Liver (tissue), 9 donors: ENCODE measurements around the gene RNF220. TPM values are rescaled to one million over a fixed set of nuclear protein-coding genes. Genes with fewer than 3 reads are reported as not detected.

Source experiments
- DNase-seq: peaks from one replicate; pipeline ENCODE4 v3.0.0-alpha.2; 2017; ENCODE audit warnings: low spot score
- H3K27ac ChIP-seq, 2 donors: one replicate each; pipeline ENCODE4 v1.7.0; 2013; ENCODE audit warnings: inconsistent platforms in 2 of 2, low read length in 2 of 2, control low read depth in 1 of 2, low read depth in 1 of 2, mild to moderate bottlenecking in 1 of 2
- H3K27me3 ChIP-seq, 4 donors: one replicate each; pipeline versions ENCODE4 v1.6.1 to v1.7.0; 2013; ENCODE audit warnings: low read length in 3 of 4, inconsistent platforms in 1 of 4, mild to moderate bottlenecking in 1 of 4, moderate library complexity in 1 of 4; ENCODE audit not compliant: control insufficient read depth in 4 of 4, insufficient read depth in 4 of 4
- H3K36me3 ChIP-seq, 4 donors: one replicate each; pipeline versions ENCODE4 v1.6.1 to v1.7.0; 2013; ENCODE audit warnings: low read length in 3 of 4, mild to moderate bottlenecking in 3 of 4, low read depth in 1 of 4, moderate library complexity in 1 of 4; ENCODE audit not compliant: control insufficient read depth in 4 of 4, insufficient read depth in 3 of 4
- H3K4me1 ChIP-seq, 4 donors: one replicate each; pipeline versions ENCODE4 v1.6.1 to v1.7.0; 2013; ENCODE audit warnings: low read length in 3 of 4, mild to moderate bottlenecking in 3 of 4, moderate library complexity in 1 of 4; ENCODE audit not compliant: control insufficient read depth in 4 of 4, insufficient read depth in 4 of 4
- H3K4me3 ChIP-seq, 3 donors: one replicate each; pipeline versions ENCODE4 v1.6.1 to v1.7.0; 2013; ENCODE audit warnings: low read length in 3 of 3, control low read depth in 1 of 3, low read depth in 1 of 3, mild to moderate bottlenecking in 1 of 3
- H3K9ac ChIP-seq, 2 donors: one replicate each; pipeline ENCODE4 v1.7.0; 2013; ENCODE audit warnings: low read length in 2 of 2, mild to moderate bottlenecking in 2 of 2, moderate library complexity in 2 of 2, control low read depth in 1 of 2, low read depth in 1 of 2
- H3K9me3 ChIP-seq, 4 donors: one replicate each; pipeline versions ENCODE4 v1.6.1 to v1.7.0; 2013; ENCODE audit warnings: low read length in 3 of 4; ENCODE audit not compliant: control insufficient read depth in 4 of 4
- CTCF ChIP-seq: fragments of 150-350 bp; IDR thresholded peaks from 2 replicates; pipeline ENCODE4 v1.5.1; 2017; ENCODE audit warnings: improper control_type of control experiment, low read depth, low read length; ENCODE audit not compliant: missing input control
- EGR1 ChIP-seq, 2 donors: IDR thresholded peaks; 2 replicates each; pipeline ENCODE4 v1.6.1; 2016 to 2018; ENCODE audit warnings: antibody characterized with exemption in 2 of 2, low read depth in 2 of 2
- FOXA1 ChIP-seq: IDR thresholded peaks from 2 replicates; pipeline ENCODE4 v1.6.1; 2016; ENCODE audit warnings: antibody characterized with exemption
- GABPA ChIP-seq, 2 donors: IDR thresholded peaks in 1 of 2; conservative IDR thresholded peaks in 1 of 2; 2 replicates each; pipeline ENCODE4 v1.6.1; 2016; ENCODE audit warnings: antibody characterized with exemption in 2 of 2, mild to moderate bottlenecking in 1 of 2, moderate library complexity in 1 of 2
- HNF4A ChIP-seq, 2 donors: conservative IDR thresholded peaks; 2 replicates each; pipeline ENCODE4 v1.6.1; 2016; ENCODE audit warnings: antibody characterized with exemption in 2 of 2, mild to moderate bottlenecking in 2 of 2
- HNF4G ChIP-seq: IDR thresholded peaks from 2 replicates; pipeline ENCODE4 v1.6.1; 2016; ENCODE audit warnings: antibody characterized with exemption
- MAX ChIP-seq: IDR thresholded peaks from 2 replicates; pipeline ENCODE4 v1.6.1; 2016; ENCODE audit warnings: antibody characterized with exemption
- NR2F2 ChIP-seq: IDR thresholded peaks from 2 replicates; pipeline ENCODE4 v1.6.1; 2016; ENCODE audit warnings: antibody characterized with exemption
- RAD21 ChIP-seq, 2 donors: IDR thresholded peaks; 2 replicates each; pipeline ENCODE4 v1.6.1; 2016; ENCODE audit warnings: antibody characterized with exemption in 2 of 2, mild to moderate bottlenecking in 2 of 2
- REST ChIP-seq: IDR thresholded peaks from 2 replicates; pipeline ENCODE4 v1.6.1; 2016; ENCODE audit warnings: antibody characterized with exemption, mild to moderate bottlenecking
- RXRA ChIP-seq, 2 donors: IDR thresholded peaks; 2 replicates each; pipeline ENCODE4 v1.6.1; 2017 to 2018; ENCODE audit warnings: antibody characterized with exemption in 2 of 2, mild to moderate bottlenecking in 1 of 2
- SP1 ChIP-seq: IDR thresholded peaks from 2 replicates; pipeline ENCODE4 v1.6.1; 2018; ENCODE audit warnings: antibody characterized with exemption, mild to moderate bottlenecking
- TAF1 ChIP-seq: conservative IDR thresholded peaks from 2 replicates; pipeline ENCODE4 v1.6.1; 2016; ENCODE audit warnings: antibody characterized with exemption, mild to moderate bottlenecking
- YY1 ChIP-seq: IDR thresholded peaks from 2 replicates; pipeline ENCODE4 v1.6.1; 2016; ENCODE audit warnings: antibody characterized with exemption, mild to moderate bottlenecking
- ZBTB33 ChIP-seq: IDR thresholded peaks from 2 replicates; pipeline ENCODE4 v1.6.1; 2016; ENCODE audit warnings: antibody characterized with exemption
- WGBS: extraction: QIAGEN DNeasy Blood & Tissue Kit; methylation state at CpG from one replicate; pipeline ENCODE4 v1.1.7; 2013; 5-methylcytosine and 5-hydroxymethylcytosine counted together
- polyA plus RNA-seq, 2 donors: library from polyadenylated mRNA; stranded (reverse) in 1 of 2; unstranded in 1 of 2; fragments of 200-250 nt in 1 of 2; fragments of >200 nt in 1 of 2; fragmentation: Nextera tagmentation in 1 of 2; extraction: Ambion mirVana in 1 of 2; gene quantifications; one replicate each; pipeline versions ENCODE4 v1.2.1 to v1.2.3, GENCODE V29; 2013 to 2015
- total RNA-seq, 2 donors: library from RNA; depleted of rRNA; stranded (reverse); fragments of >200 nt; gene quantifications; one replicate each; pipeline ENCODE4 v1.2.3, GENCODE V29; 2014
- donor health status: healthy.
- donor health status: healthy.
- donor health status: healthy.
- donor health status: healthy.
- donor health status: healthy.

The RNF220 gene
- total and polyA plus RNA-seq, 4 donors: 18.2 to 35.8 (median 26.1) TPM

DNA sequence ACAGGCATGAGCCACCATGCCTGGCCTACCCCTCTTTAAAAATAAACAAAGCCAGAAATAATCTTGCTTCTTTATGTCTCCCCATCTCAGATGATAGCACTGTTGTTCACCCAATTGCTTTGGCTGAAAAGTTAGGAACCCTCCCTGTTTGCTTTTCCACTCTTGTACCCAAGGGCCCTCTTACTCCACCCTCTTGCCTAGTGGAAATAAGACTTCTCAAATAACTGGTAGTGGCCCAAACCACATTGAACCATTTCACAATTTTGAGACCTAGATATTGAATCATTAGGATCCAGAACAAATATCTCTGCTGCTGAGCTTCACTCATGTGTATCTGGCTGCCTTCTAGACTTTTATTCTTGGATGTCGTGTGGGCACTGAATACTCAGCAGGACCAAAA lies 37.7 kb downstream of the RNF220 start:
- H3K4me1 ChIP-seq: no peaks in the 10 kb centered on the region
- 93% methylated on average over 1 of the region's 1 CpG for WGBS
- no peak overlapping the region for H3K4me3 ChIP-seq

GRCh38 chr1:44447051-44447810 lies 42.2 kb downstream of the RNF220 start:
- no peaks in the 10 kb centered on the region for H3K36me3 ChIP-seq
- no peak overlapping the region for H3K4me3 ChIP-seq
- no peaks in the 10 kb centered on the region for H3K4me1 ChIP-seq
- H3K9me3 ChIP-seq: no peaks in the 10 kb centered on the region
- H3K27ac ChIP-seq: no peak overlapping the region
- 88% methylated on average over 6 of the region's 6 CpGs for WGBS
- H3K27me3 ChIP-seq: peaks cover 0 to 4% (median 0%) of the 10 kb centered on the region in 4 donors
- DNase-seq: no peak
- no peak overlapping the region for H3K9ac ChIP-seq
- TF ChIP-seq RXRA (IDR thresholded peaks at IDR 0.05): no peak
- TF ChIP-seq REST: no peak
- no peak for TF ChIP-seq EGR1 (IDR thresholded peaks at IDR 0.05; ENCODE audit: low read depth in 2 of 2)
- TF ChIP-seq TAF1: no peak
- no peak for TF ChIP-seq YY1
- TF ChIP-seq NR2F2: no peak
- TF ChIP-seq SP1: no peak
- TF ChIP-seq FOXA1: no peak
- no peak for TF ChIP-seq MAX
- TF ChIP-seq GABPA (IDR thresholded peaks at IDR 0.05 in 1 of 2, conservative IDR thresholded peaks at IDR 0.05 in 1 of 2): no peak
- no peak for TF ChIP-seq ZBTB33

More for the DNA sequence above, 37.7 kb downstream of the RNF220 start:
- no peak overlapping the region for H3K27ac ChIP-seq
- H3K9ac ChIP-seq: no peak overlapping the region
- TF ChIP-seq MAX (no peak), FOXA1 (no peak), HNF4A (conservative IDR thresholded peaks at IDR 0.05) (no peak), SP1 (no peak), RAD21 (IDR thresholded peaks at IDR 0.05) (no peak), YY1 (no peak), CTCF (no peak), HNF4G (no peak), GABPA (IDR thresholded peaks at IDR 0.05 in 1 of 2, conservative IDR thresholded peaks at IDR 0.05 in 1 of 2) (no peak), ZBTB33 (no peak), TAF1 (no peak)
- H3K36me3 ChIP-seq: no peaks in the 10 kb centered on the region
- no peaks in the 10 kb centered on the region for H3K9me3 ChIP-seq
- H3K27me3 ChIP-seq: peaks cover 0 to 4% (median under 1%) of the 10 kb centered on the region in 4 donors
- DNase-seq: no peak
